Vagina (tissue), 2 donors: Measurements from ENCODE around the gene EXOC2.

Source experiments
- POLR2A ChIP-seq, 2 donors: fragments of 450-650 bp; IDR thresholded peaks; one replicate each; pipeline ENCODE4 v1.6.1; 2017; ENCODE audit warnings: antibody characterized with exemption in 2 of 2, mild to moderate bottlenecking in 2 of 2, moderate library complexity in 2 of 2
- TF ChIP-seq, protein P1 (sequence below), 3 experiments: fragments of 450-650 bp in 2 of 3; fragments of 200-600 bp in 1 of 3; sonication (generic) in 1 of 3; IDR thresholded peaks; one replicate each; pipeline ENCODE4 v1.5.1; 2017 to 2019; ENCODE audit warnings: antibody characterized with exemption in 3 of 3, mild to moderate bottlenecking in 2 of 3, moderate library complexity in 2 of 3

DNA sequence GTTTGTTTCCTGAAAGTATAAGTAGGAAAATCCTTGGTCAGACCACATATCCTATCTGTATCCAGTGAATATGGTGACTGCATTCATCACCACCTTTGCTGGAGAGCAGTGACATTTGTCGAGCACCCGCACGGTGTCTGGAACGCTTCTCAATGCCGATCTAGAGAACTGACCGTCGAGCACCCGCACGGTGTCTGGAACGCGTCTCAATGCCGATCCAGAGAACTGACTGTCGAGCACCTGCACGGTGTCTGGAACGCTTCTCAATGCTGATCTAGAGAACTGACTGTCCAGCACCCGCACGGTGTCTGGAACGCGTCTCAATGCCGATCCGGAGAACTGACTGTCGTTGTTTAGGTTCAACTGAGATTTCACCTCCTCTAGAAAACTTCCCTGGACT, 103.8 kb downstream of the EXOC2 start:
- TF ChIP-seq, protein P1, sequence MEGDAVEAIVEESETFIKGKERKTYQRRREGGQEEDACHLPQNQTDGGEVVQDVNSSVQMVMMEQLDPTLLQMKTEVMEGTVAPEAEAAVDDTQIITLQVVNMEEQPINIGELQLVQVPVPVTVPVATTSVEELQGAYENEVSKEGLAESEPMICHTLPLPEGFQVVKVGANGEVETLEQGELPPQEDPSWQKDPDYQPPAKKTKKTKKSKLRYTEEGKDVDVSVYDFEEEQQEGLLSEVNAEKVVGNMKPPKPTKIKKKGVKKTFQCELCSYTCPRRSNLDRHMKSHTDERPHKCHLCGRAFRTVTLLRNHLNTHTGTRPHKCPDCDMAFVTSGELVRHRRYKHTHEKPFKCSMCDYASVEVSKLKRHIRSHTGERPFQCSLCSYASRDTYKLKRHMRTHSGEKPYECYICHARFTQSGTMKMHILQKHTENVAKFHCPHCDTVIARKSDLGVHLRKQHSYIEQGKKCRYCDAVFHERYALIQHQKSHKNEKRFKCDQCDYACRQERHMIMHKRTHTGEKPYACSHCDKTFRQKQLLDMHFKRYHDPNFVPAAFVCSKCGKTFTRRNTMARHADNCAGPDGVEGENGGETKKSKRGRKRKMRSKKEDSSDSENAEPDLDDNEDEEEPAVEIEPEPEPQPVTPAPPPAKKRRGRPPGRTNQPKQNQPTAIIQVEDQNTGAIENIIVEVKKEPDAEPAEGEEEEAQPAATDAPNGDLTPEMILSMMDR (IDR thresholded peaks at IDR 0.05) = no peak
- TF ChIP-seq POLR2A (IDR thresholded peaks at IDR 0.05) = no peak
